ENCODE data around the gene ARHGAP1.

The ARHGAP1 gene

GRCh38 chr11:46695345-46696211, 4.8 kb downstream of the ARHGAP1 start:
- DNase-seq (ENCODE audit: low read depth in 2 of 2, low spot score in 1 of 2): no peak

GRCh38 chr11:46694607-46695006, 5.8 kb downstream of the ARHGAP1 start:
- DNase-seq (ENCODE audit: low read depth in 2 of 2, low spot score in 1 of 2): no peak

GRCh38 chr11:46694072-46694471, 6.3 kb downstream of the ARHGAP1 start:
- no peak for DNase-seq (ENCODE audit: low read depth in 2 of 2, low spot score in 1 of 2)

GRCh38 chr11:46693597-46694012, 6.8 kb downstream of the ARHGAP1 start:
- no peak for DNase-seq (ENCODE audit: low read depth in 2 of 2, low spot score in 1 of 2)

GRCh38 chr11:46692450-46692849, 8.0 kb downstream of the ARHGAP1 start:
- DNase-seq (ENCODE audit: low read depth in 2 of 2, low spot score in 1 of 2): no peak

GRCh38 chr11:46690702-46691101, 9.7 kb downstream of the ARHGAP1 start:
- no peak for DNase-seq (ENCODE audit: low read depth in 2 of 2, low spot score in 1 of 2)

- no peak for DNase-seq (ENCODE audit: low read depth in 2 of 2, low spot score in 1 of 2)
These were observed 13.3 kb downstream of the ARHGAP1 start for GRCh38 chr11:46686886-46687795.

- DNase-seq (ENCODE audit: low read depth in 2 of 2, low spot score in 1 of 2): no peak
These were observed 16.1 kb downstream of the ARHGAP1 start for GRCh38 chr11:46684367-46684766.

GRCh38 chr11:46682773-46683752, 17.4 kb downstream of the ARHGAP1 start:
- DNase-seq (ENCODE audit: low read depth in 2 of 2, low spot score in 1 of 2): no peak

- DNase-seq (ENCODE audit: low read depth in 2 of 2, low spot score in 1 of 2): no peak
These were observed 18.6 kb downstream of the ARHGAP1 start for GRCh38 chr11:46681814-46682213.

- no peak for DNase-seq (ENCODE audit: low read depth in 2 of 2, low spot score in 1 of 2)
These were observed 19.6 kb downstream of the ARHGAP1 start for GRCh38 chr11:46680815-46681214.

GRCh38 chr11:46680164-46680760, 20.2 kb downstream of the ARHGAP1 start:
- no peak for DNase-seq (ENCODE audit: low read depth in 2 of 2, low spot score in 1 of 2)

GRCh38 chr11:46679241-46680163, 20.9 kb downstream of the ARHGAP1 start:
- DNase-seq (ENCODE audit: low read depth in 2 of 2, low spot score in 1 of 2): no peak

- no peak for DNase-seq (ENCODE audit: low read depth in 2 of 2, low spot score in 1 of 2)
These were observed 21.7 kb downstream of the ARHGAP1 start for GRCh38 chr11:46678741-46679130.

GRCh38 chr11:46677991-46678740, 22.3 kb downstream of the ARHGAP1 start:
- no peak for DNase-seq (ENCODE audit: low read depth in 2 of 2, low spot score in 1 of 2)

- no peak for DNase-seq (ENCODE audit: low read depth in 2 of 2, low spot score in 1 of 2)
These were observed 23.2 kb downstream of the ARHGAP1 start for GRCh38 chr11:46677169-46677568.

GRCh38 chr11:46676436-46677158, 23.8 kb downstream of the ARHGAP1 start:
- no peak for DNase-seq (ENCODE audit: low read depth in 2 of 2, low spot score in 1 of 2)

GRCh38 chr11:46675949-46676348, 24.5 kb downstream of the ARHGAP1 start:
- DNase-seq (ENCODE audit: low read depth in 2 of 2, low spot score in 1 of 2): no peak
